SK-N-SH (cell line): ENCODE data around the gene ZG16. TPM values are rescaled to one million over a fixed set of nuclear protein-coding genes. Genes with fewer than 3 reads are reported as not detected.

ENCODE experiments used
- CTCF ChIA-PET: fragments of 300-600, 350-600 bp; formaldehyde crosslinking; extraction: SDS; loops from one replicate; lab custom pipeline; 2021; lab: Yijun Ruan, JAX
- POLR2A ChIA-PET: fragments of 350-600 bp; sonication (Branson Sonifier 250); formaldehyde crosslinking; extraction: SDS; loops from one replicate; lab custom pipeline; 2020; ENCODE audit warnings: antibody characterized with exemption, inconsistent platforms; lab: Yijun Ruan, JAX
- DNase-seq: peaks from one replicate; pipeline ENCODE4 v3.0.0; 2012
- H2AFZ ChIP-seq: fragments of 200-600 bp; sonication (generic); 2 replicates; pipeline ENCODE4 v1.8.1; 2016; ENCODE audit warnings: antibody characterized with exemption, mild to moderate bottlenecking, low read depth
- H3F3A ChIP-seq: fragments of 200-600 bp; sonication (generic); replicated peaks from 2 replicates; pipeline ENCODE3; 2016; ENCODE audit warnings: antibody characterized with exemption, mild to moderate bottlenecking; ENCODE audit not compliant: insufficient read depth
- H3K27ac ChIP-seq, 2 experiments: fragments of 200-500 bp in 1 of 2; fragments of 200-600 bp in 1 of 2; sonication (Bioruptor generic) in 1 of 2; sonication (generic), shearing (Covaris generic) in 1 of 2; 2 replicates each; pipeline versions ENCODE4 v1.5.1 to v1.6.1; 2014 to 2016; ENCODE audit warnings: low read depth in 2 of 2, inconsistent platforms in 1 of 2, low read length in 1 of 2, mild to moderate bottlenecking in 1 of 2, mixed read lengths in 1 of 2
- H3K27me3 ChIP-seq: fragments of 200-600 bp; sonication (generic), shearing (Covaris generic); 2 replicates; pipeline ENCODE4 v1.6.1; 2016; ENCODE audit warnings: mixed run types; ENCODE audit not compliant: insufficient read depth
- H3K36me3 ChIP-seq, 2 experiments: fragments of 200-500 bp in 1 of 2; fragments of 200-600 bp in 1 of 2; sonication (Bioruptor generic) in 1 of 2; sonication (generic) in 1 of 2; replicated peaks in 1 of 2; 2 replicates each; pipeline versions ENCODE3 to v1.5.1; 2014 to 2016; ENCODE audit warnings: low read length in 1 of 2, mild to moderate bottlenecking in 1 of 2; ENCODE audit not compliant: insufficient read depth in 2 of 2, control insufficient read depth in 1 of 2
- H3K4me1 ChIP-seq, 2 experiments: fragments of 200-500 bp in 1 of 2; fragments of 200-600 bp in 1 of 2; sonication (Bioruptor generic) in 1 of 2; sonication (generic), shearing (Covaris generic) in 1 of 2; 2 replicates each; pipeline versions ENCODE4 v1.5.1 to v1.6.1; 2014 to 2016; ENCODE audit warnings: low read depth in 1 of 2, low read length in 1 of 2, mixed run types in 1 of 2; ENCODE audit not compliant: insufficient read depth in 2 of 2, control insufficient read depth in 1 of 2
- H3K4me2 ChIP-seq: fragments of 200-600 bp; sonication (generic), shearing (Covaris generic); 2 replicates; pipeline ENCODE4 v1.6.1; 2017; ENCODE audit warnings: mixed run types
- H3K4me3 ChIP-seq, 2 experiments: fragments of 200-500 bp in 1 of 2; fragments of 200-600 bp in 1 of 2; sonication (Bioruptor generic) in 1 of 2; sonication (generic), shearing (Covaris generic) in 1 of 2; 2 replicates each; pipeline versions ENCODE4 v1.5.1 to v1.8.1; 2014 to 2016; ENCODE audit warnings: low read depth in 2 of 2, inconsistent platforms in 1 of 2, low read length in 1 of 2, mild to moderate bottlenecking in 1 of 2, mixed read lengths in 1 of 2, moderate library complexity in 1 of 2
- H3K79me2 ChIP-seq: fragments of 200-600 bp; sonication (generic); 2 replicates; pipeline ENCODE4 v1.8.1; 2017; ENCODE audit warnings: mild to moderate bottlenecking; ENCODE audit not compliant: insufficient read depth
- H3K9ac ChIP-seq: fragments of 200-600 bp; sonication (generic); 2 replicates; pipeline ENCODE4 v1.6.1; 2017; ENCODE audit warnings: mixed run types
- H3K9me2 ChIP-seq: fragments of 200-600 bp; sonication (generic); 2 replicates; pipeline ENCODE4 v1.6.1; 2017; ENCODE audit warnings: mixed run types
- H3K9me3 ChIP-seq: fragments of 200-600 bp; sonication (generic); 2 replicates; pipeline ENCODE4 v1.6.1; 2017; ENCODE audit warnings: mixed run types, mild to moderate bottlenecking, moderate library complexity
- H4K20me1 ChIP-seq: fragments of 200-600 bp; sonication (generic); 2 replicates; pipeline ENCODE4 v1.6.1; 2017; ENCODE audit warnings: mild to moderate bottlenecking, mixed run types; ENCODE audit not compliant: insufficient read depth
- CTCF ChIP-seq: fragments of 200-600 bp; sonication (generic); IDR thresholded peaks from 2 replicates; pipeline ENCODE4 v1.6.1; 2017; ENCODE audit warnings: antibody characterized with exemption, mild to moderate bottlenecking, moderate library complexity
- ELF1 ChIP-seq: IDR thresholded peaks from 2 replicates; pipeline ENCODE4 v1.4.0; 2012
- EP300 ChIP-seq, 2 experiments: IDR thresholded peaks; 2 replicates each; pipeline versions ENCODE4 v1.4.0 to v1.6.1; 2012; ENCODE audit warnings: borderline replicate concordance in 1 of 2, low read depth in 1 of 2, low read length in 1 of 2
- GABPA ChIP-seq: IDR thresholded peaks from 2 replicates; pipeline ENCODE4 v1.4.0; 2012; ENCODE audit warnings: low read depth, mild to moderate bottlenecking
- GATA2 ChIP-seq: sonication (generic); formaldehyde crosslinking; IDR thresholded peaks from 2 replicates; pipeline ENCODE4 v1.5.0; 2020; ENCODE audit warnings: mild to moderate bottlenecking, missing genetic modification reagents
- IRF3 ChIP-seq: fragments of 150-350 bp; IDR thresholded peaks from 2 replicates; pipeline ENCODE4 v1.6.1; 2016; ENCODE audit warnings: mild to moderate bottlenecking, low read depth, low read length
- MAX ChIP-seq: IDR thresholded peaks from 2 replicates; pipeline ENCODE4 v1.4.0; 2012; ENCODE audit warnings: low read depth
- MXI1 ChIP-seq: IDR thresholded peaks from 2 replicates; pipeline ENCODE4 v1.6.1; 2012; ENCODE audit warnings: mild to moderate bottlenecking, low read depth, low read length, improper control_type of control experiment
- PBX3 ChIP-seq: IDR thresholded peaks from 2 replicates; pipeline ENCODE4; 2012
- RAD21 ChIP-seq: IDR thresholded peaks from 2 replicates; pipeline ENCODE4 v1.6.1; 2012; ENCODE audit warnings: mild to moderate bottlenecking, low read length
- RCOR1 ChIP-seq: fragments of 150-350 bp; IDR thresholded peaks from 2 replicates; pipeline ENCODE4 v1.6.1; 2017; ENCODE audit warnings: antibody characterized with exemption, low read length
- REST ChIP-seq: IDR thresholded peaks from 2 replicates; pipeline ENCODE4 v1.6.1; 2012; ENCODE audit warnings: mild to moderate bottlenecking, low read depth, low read length, moderate library complexity
- RFX5 ChIP-seq: IDR thresholded peaks from 2 replicates; pipeline ENCODE4 v1.6.1; 2012; ENCODE audit warnings: mild to moderate bottlenecking, improper control_type of control experiment, low read length
- SMC3 ChIP-seq: IDR thresholded peaks from 2 replicates; pipeline ENCODE4 v1.6.1; 2012; ENCODE audit warnings: low read depth, low read length, improper control_type of control experiment
- WGBS: methylation state at CpG from one replicate; pipeline ENCODE4 v1.1.6; 2017; ENCODE audit warnings: low lambda C conversion rate; 5-methylcytosine and 5-hydroxymethylcytosine counted together
- polyA plus RNA-seq, 3 experiments: library from polyadenylated mRNA; depleted of rRNA; stranded (reverse); fragments of >200 nt; gene quantifications; 2 replicates each; pipeline ENCODE4 v1.2.3, GENCODE V29; 2012

Gene ZG16
- polyA plus RNA-seq, 1 of the 3 experiments (the other 2 are of a cell fraction): not detected

GRCh38 chr16:29790949-29791844 is 13.1 kb downstream of the ZG16 start:
- DNase-seq: peak; percentile 39
- CTCF ChIA-PET: interaction anchor here (0.8 to 3.0 kb wide), 20 partner anchors 9 to 204 kb away, joined by 3 to 22 read pairs (median 4); partner anchors contain the start of genes HIRIP3, MVP, PAGR1 and ZG16
- peaks cover 0 to 11% of the 10 kb centered on the region in 2 experiments; a peak in 1 of 4 replicates for H3K4me1 ChIP-seq
- peak overlapping the region; percentile 87 for H3K4me2 ChIP-seq
- POLR2A ChIA-PET: interaction anchor here (0.7 to 1.4 kb wide), 6 partner anchors 11 to 274 kb away, joined by 3 to 19 read pairs (median 3); partner anchors contain the start of genes ALDOA, PAGR1 and SEZ6L2
- peak overlapping the region; percentile 61 to 87 for H3K4me3 ChIP-seq
- no peaks in the 10 kb centered on the region for H3F3A ChIP-seq
- TF ChIP-seq RFX5 (no peak), MXI1 (peak; percentile 49)
- H3K79me2 ChIP-seq: peaks cover 56% of the 10 kb centered on the region
- no peaks in the 10 kb centered on the region for H3K36me3 ChIP-seq
- peak overlapping the region; percentile 87 for H2AFZ ChIP-seq
- H3K27me3 ChIP-seq: no peaks in the 10 kb centered on the region
- no peaks in the 10 kb centered on the region for H3K9me3 ChIP-seq
- H3K9ac ChIP-seq: peak overlapping the region; percentile 84
- H3K9me2 ChIP-seq: no peaks in the 10 kb centered on the region
- H3K27ac ChIP-seq: peak overlapping the region; percentile 23 to 59; a peak in 3 of 4 replicates
- H4K20me1 ChIP-seq: no peaks in the 10 kb centered on the region; the same call in 1 of the 2 replicates
- 3% methylated on average over 30 of the region's 31 CpGs for WGBS

- CTCF ChIA-PET: interaction anchor here (1.2 kb wide), 1 partner anchor 12 kb away, joined by 3 read pairs; no protein-coding TSS in a partner anchor
- Histone ChIP-seq H3K4me2 (peak overlapping the region; percentile 87), H4K20me1 (no peaks in the 10 kb centered on the region; the same call in 1 of the 2 replicates), H3K9ac (peak overlapping the region; percentile 84; the same call in 1 of the 2 replicates), H3K9me3 (no peaks in the 10 kb centered on the region), H3K27me3 (no peaks in the 10 kb centered on the region), H3F3A (no peaks in the 10 kb centered on the region), H3K79me2 (peaks cover 63% of the 10 kb centered on the region), H3K27ac (no peak overlapping the region), H3K36me3 (peaks cover 3% of the 10 kb centered on the region in 2 experiments), H2AFZ (peak overlapping the region; percentile 54; the same call in 1 of the 2 replicates), H3K9me2 (no peaks in the 10 kb centered on the region), H3K4me3 (peak overlapping the region; percentile 61 to 87), H3K4me1 (peaks cover 0 to 11% of the 10 kb centered on the region in 2 experiments; a peak in 1 of 4 replicates)
- 74% methylated on average over 9 of the region's 9 CpGs for WGBS
- DNase-seq: no peak
- TF ChIP-seq IRF3 (no peak), CTCF (no peak), PBX3 (no peak), ELF1 (no peak), GATA2 (CRISPR knock-in tag) (no peak), REST (no peak), SMC3 (no peak), EP300 (IDR thresholded peaks at IDR 0.05; ENCODE audit: borderline replicate concordance in 1 of 2, low read depth in 1 of 2, low read length in 1 of 2) (no peak), RCOR1 (no peak), RAD21 (no peak), GABPA (no peak), MAX (no peak), RFX5 (no peak)
- POLR2A ChIA-PET: no interaction called here
Observed at GRCh38 chr16:29791845-29792807, 14.1 kb downstream of the ZG16 start.
